A549 (cell line): ENCODE data around the gene TMEM272. TPM values are rescaled to one million over a fixed set of nuclear protein-coding genes. Genes with fewer than 3 reads are reported as not detected.

Experiments
- ATAC-seq, 2 experiments: fragments of 200-7000 bp in 1 of 2; fragments of >200 bp in 1 of 2; cut with Nextera tagmentation in 1 of 2; cut with Tn5 transposase in 1 of 2; 3 replicates each; pipeline versions ENCODE4 v1.8.0 to v1.9.1; 2018 to 2020; ENCODE audit warnings: mild to moderate bottlenecking in 1 of 2, moderate library complexity in 1 of 2
- CTCF ChIA-PET: fragments of 300-600 bp; sonication (Branson Sonifier 250); formaldehyde crosslinking; extraction: SDS; loops from one replicate; lab custom pipeline; 2021; ENCODE audit warnings: antibody characterized with exemption, inconsistent platforms; lab: Yijun Ruan, JAX
- POLR2A ChIA-PET: fragments of 350-600 bp; formaldehyde crosslinking; extraction: SDS; loops from one replicate; lab custom pipeline; 2021; ENCODE audit warnings: antibody characterized with exemption, inconsistent platforms; lab: Yijun Ruan, JAX
- DNase-seq, 2 experiments: peaks; one replicate each; pipeline versions ENCODE4 v3.0.0 to v3.0.0-alpha.2; 2011 to 2016; ENCODE audit warnings: low read depth in 1 of 2, low spot score in 1 of 2
- FAIRE-seq: peaks from 2 replicates; lab custom pipeline; 2011; peaks lifted over from hg19 to GRCh38; lab: Jason Lieb, UNC
- H3K27ac ChIP-seq, 2 experiments: fragments of >200 bp; sonication (Bioruptor Twin); formaldehyde crosslinking; 3 replicates each; pipeline ENCODE4 v1.5.1; 2016 to 2017
- H3K4me1 ChIP-seq: fragments of >200 bp; sonication (Bioruptor Twin); formaldehyde crosslinking; 3 replicates; pipeline ENCODE4 v1.6.1; 2016
- H3K4me2 ChIP-seq: fragments of >200 bp; sonication (Bioruptor Twin); formaldehyde crosslinking; 3 replicates; pipeline ENCODE4 v1.6.1; 2016
- H3K4me3 ChIP-seq: fragments of >200 bp; sonication (Bioruptor Twin); formaldehyde crosslinking; 3 replicates; pipeline ENCODE4 v1.5.1; 2016
- H3K9me3 ChIP-seq: fragments of >200 bp; sonication (Bioruptor Twin); formaldehyde crosslinking; 3 replicates; pipeline ENCODE4 v1.6.1; 2016
- EHMT2 ChIP-seq: fragments of 200-600 bp; sonication (generic); IDR thresholded peaks from 2 replicates; pipeline ENCODE4 v1.6.1; 2016; ENCODE audit warnings: antibody characterized with exemption, low read depth, mild to moderate bottlenecking, moderate library complexity
- EP300 ChIP-seq, 2 experiments: fragments of >200 bp; sonication (Bioruptor Twin); formaldehyde crosslinking; IDR thresholded peaks; 2 replicates in 1 of 2; 3 replicates in 1 of 2; pipeline ENCODE4 v1.6.1; 2016 to 2017
- FOSB ChIP-seq: fragments of 250-450 bp; sonication (Bioruptor Pico); IDR thresholded peaks from 2 replicates; pipeline ENCODE4 v1.5.0; 2020; ENCODE audit warnings: mild to moderate bottlenecking, moderate library complexity
- FOSL2 ChIP-seq, 2 experiments: fragments of 450-650 bp in 1 of 2; fragments of >200 bp in 1 of 2; sonication (Bioruptor Twin) in 1 of 2; formaldehyde crosslinking; IDR thresholded peaks; 2 replicates each; pipeline versions ENCODE4 v1.5.0 to v1.6.1; 2016 to 2020; ENCODE audit warnings: mild to moderate bottlenecking in 1 of 2, moderate library complexity in 1 of 2
- GATA3 ChIP-seq: IDR thresholded peaks from 2 replicates; pipeline ENCODE4 v1.6.1; 2012; ENCODE audit warnings: borderline replicate concordance
- HOXA7 ChIP-seq: fragments of 250-450 bp; sonication (Bioruptor Pico); IDR thresholded peaks from 2 replicates; pipeline ENCODE4 v1.5.0; 2020; ENCODE audit warnings: mild to moderate bottlenecking, moderate library complexity
- JUN ChIP-seq, 2 experiments: fragments of >200 bp; sonication (Bioruptor Twin); formaldehyde crosslinking; IDR thresholded peaks; 2 replicates in 1 of 2; 3 replicates in 1 of 2; pipeline ENCODE4 v1.6.1; 2016 to 2017
- MAZ ChIP-seq: fragments of 150-350 bp; IDR thresholded peaks from 2 replicates; pipeline ENCODE4 v1.6.1; 2014; ENCODE audit warnings: antibody characterized with exemption, low read depth, low read length, borderline replicate concordance
- POLR2AphosphoS2 ChIP-seq: conservative IDR thresholded peaks from 2 replicates; pipeline ENCODE4 v1.6.1; 2012; ENCODE audit warnings: low read length, improper control_type of control experiment, inconsistent platforms
- RFX5 ChIP-seq: fragments of 450-650 bp; IDR thresholded peaks from 2 replicates; pipeline ENCODE4 v1.7.1; 2014; ENCODE audit warnings: antibody characterized with exemption, mild to moderate bottlenecking, moderate library complexity
- SMC3 ChIP-seq: fragments of >200 bp; sonication (Bioruptor Twin); formaldehyde crosslinking; IDR thresholded peaks from 3 replicates; pipeline ENCODE4 v1.6.1; 2018; ENCODE audit warnings: inconsistent platforms
- TFCP2L1 ChIP-seq: fragments of 250-450 bp; sonication (Bioruptor Pico); IDR thresholded peaks from 2 replicates; pipeline ENCODE4 v1.5.0; 2021; ENCODE audit warnings: mild to moderate bottlenecking
- ZC3H11A ChIP-seq: fragments of 450-650 bp; IDR thresholded peaks from 2 replicates; pipeline ENCODE4 v1.6.1; 2014; ENCODE audit warnings: antibody characterized with exemption, mild to moderate bottlenecking
- WGBS: methylation state at CpG from one replicate; pipeline ENCODE4 v1.1.6; 2017; ENCODE audit errors: missing lambda C conversion rate; 5-methylcytosine and 5-hydroxymethylcytosine counted together
- polyA plus RNA-seq, 4 experiments: library from polyadenylated mRNA; depleted of rRNA in 3 of 4; stranded (reverse); fragments of >200 nt; fragmentation: RNase III in 1 of 4; extraction: RNeasy Plus Mini Kit Qiagen cat#74134 plus additional on column Dnase treatment in 1 of 4; gene quantifications; 2 replicates in 3 of 4; 3 replicates in 1 of 4; pipeline ENCODE4 v1.2.3, GENCODE V29; 2011 to 2017
- TF ChIP-seq, protein P1 (sequence below): fragments of 250-450 bp; sonication (Bioruptor Pico); IDR thresholded peaks from 2 replicates; pipeline ENCODE4 v1.5.0; 2020; ENCODE audit warnings: low read depth, mild to moderate bottlenecking, moderate library complexity
- TF ChIP-seq, protein P2 (sequence below): IDR thresholded peaks from 2 replicates; pipeline ENCODE4 v1.6.1; 2012
- TF ChIP-seq, protein P3 (sequence below): fragments of >200 bp; sonication (Bioruptor Twin); formaldehyde crosslinking; IDR thresholded peaks from 2 replicates; pipeline ENCODE4 v1.6.1; 2016
- TF ChIP-seq, protein P4 (sequence below): fragments of >200 bp; sonication (Bioruptor Twin); formaldehyde crosslinking; IDR thresholded peaks from 3 replicates; pipeline ENCODE4 v1.5.1; 2016
- TF ChIP-seq, protein P5 (sequence below): fragments of >200 bp; sonication (Bioruptor Twin); formaldehyde crosslinking; IDR thresholded peaks from 3 replicates; pipeline ENCODE4 v1.6.1; 2016
- TF ChIP-seq, protein P6 (sequence below): fragments of 150-350 bp; IDR thresholded peaks from 2 replicates; pipeline ENCODE4 v1.6.1; 2014; ENCODE audit warnings: low read depth, mild to moderate bottlenecking, low read length

Gene TMEM272
- polyA plus RNA-seq, 2 of the 4 experiments (the other 2 are of a cell fraction) = not detected

DNA sequence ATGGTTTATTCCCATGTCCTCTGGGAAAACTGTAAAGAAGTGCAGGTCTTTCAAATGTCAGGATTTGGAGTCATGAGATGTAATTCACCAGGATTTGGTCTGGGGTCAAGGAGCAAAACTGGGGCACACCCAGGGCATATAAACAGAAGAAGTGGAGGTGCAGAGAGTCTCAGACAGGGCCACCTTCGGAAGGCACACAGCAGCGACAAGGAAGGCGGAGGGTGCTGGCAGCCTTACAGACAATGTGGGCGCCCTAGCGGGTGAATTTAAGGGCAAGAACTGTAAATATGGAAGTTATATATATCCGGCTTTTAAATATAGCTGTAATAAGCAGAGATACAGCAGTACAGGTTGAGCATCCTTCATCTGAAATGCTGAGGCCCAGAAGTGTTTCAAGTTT is 72.2 kb downstream of the TMEM272 start:
- FAIRE-seq (no peak), DNase-seq (no peak)
- POLR2A ChIA-PET = no interaction called here
- WGBS = 91% methylated on average over 6 of the region's 6 CpGs
- TF ChIP-seq, protein P1, sequence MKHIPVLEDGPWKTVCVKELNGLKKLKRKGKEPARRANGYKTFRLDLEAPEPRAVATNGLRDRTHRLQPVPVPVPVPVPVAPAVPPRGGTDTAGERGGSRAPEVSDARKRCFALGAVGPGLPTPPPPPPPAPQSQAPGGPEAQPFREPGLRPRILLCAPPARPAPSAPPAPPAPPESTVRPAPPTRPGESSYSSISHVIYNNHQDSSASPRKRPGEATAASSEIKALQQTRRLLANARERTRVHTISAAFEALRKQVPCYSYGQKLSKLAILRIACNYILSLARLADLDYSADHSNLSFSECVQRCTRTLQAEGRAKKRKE (CRISPR knock-in tag) = no peak
- TF ChIP-seq ZC3H11A (no peak), SMC3 (no peak), MAZ (no peak), TFCP2L1 (CRISPR knock-in tag) (no peak), FOSB (CRISPR knock-in tag) (no peak), FOSL2 (IDR thresholded peaks at IDR 0.05) (no peak), FOSL2 (CRISPR knock-in tag; IDR thresholded peaks at IDR 0.05) (no peak), EP300 (IDR thresholded peaks at IDR 0.05) (no peak), GATA3 (no peak), JUN (IDR thresholded peaks at IDR 0.05) (no peak), HOXA7 (CRISPR knock-in tag) (no peak)
- TF ChIP-seq, protein P2, sequence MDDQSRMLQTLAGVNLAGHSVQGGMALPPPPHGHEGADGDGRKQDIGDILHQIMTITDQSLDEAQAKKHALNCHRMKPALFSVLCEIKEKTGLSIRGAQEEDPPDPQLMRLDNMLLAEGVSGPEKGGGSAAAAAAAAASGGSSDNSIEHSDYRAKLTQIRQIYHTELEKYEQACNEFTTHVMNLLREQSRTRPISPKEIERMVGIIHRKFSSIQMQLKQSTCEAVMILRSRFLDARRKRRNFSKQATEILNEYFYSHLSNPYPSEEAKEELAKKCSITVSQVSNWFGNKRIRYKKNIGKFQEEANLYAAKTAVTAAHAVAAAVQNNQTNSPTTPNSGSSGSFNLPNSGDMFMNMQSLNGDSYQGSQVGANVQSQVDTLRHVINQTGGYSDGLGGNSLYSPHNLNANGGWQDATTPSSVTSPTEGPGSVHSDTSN = no peak
- TF ChIP-seq, all 56 proteins: peak for 0
- ATAC-seq = no peak
- Histone ChIP-seq H3K4me3 (no peak overlapping the region), H3K27ac (no peak overlapping the region), H3K4me1 (no peaks in the 10 kb centered on the region), H3K4me2 (no peak overlapping the region), H3K9me3 (no peaks in the 10 kb centered on the region)
- CTCF ChIA-PET = interaction anchor here (2.4 kb wide), 1 partner anchor 9 kb away, joined by 12 read pairs; no protein-coding TSS in a partner anchor

DNA sequence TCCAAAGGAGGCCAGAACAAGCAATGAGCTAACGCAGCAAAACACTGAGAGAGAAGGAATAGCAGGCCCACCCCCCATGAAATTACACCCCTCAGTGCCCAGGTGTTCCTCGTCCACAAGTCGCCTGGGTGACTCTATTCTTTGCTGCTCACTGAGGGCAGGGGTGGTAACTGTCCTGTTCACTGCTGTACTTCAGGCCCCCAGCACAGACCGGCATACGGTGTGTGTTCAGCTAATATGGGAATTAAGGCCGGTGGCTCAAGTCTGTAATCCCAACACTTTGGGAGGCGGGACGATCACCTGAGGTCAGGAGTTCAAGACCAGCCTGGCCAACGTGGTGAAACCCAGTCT is 72.9 kb downstream of the TMEM272 start:
- no peaks in the 10 kb centered on the region for H3K4me1 ChIP-seq
- POLR2A ChIA-PET = no interaction called here
- no peak overlapping the region for H3K4me3 ChIP-seq
- ATAC-seq (no peak; a peak in 1 of 6 replicates), FAIRE-seq (no peak), DNase-seq (no peak)
- WGBS = 75% methylated on average over 7 of the region's 9 CpGs
- no peaks in the 10 kb centered on the region for H3K9me3 ChIP-seq
- CTCF ChIA-PET = interaction anchor here (2.4 kb wide), 1 partner anchor 10 kb away, joined by 12 read pairs; no protein-coding TSS in a partner anchor
- H3K4me2 ChIP-seq = no peak overlapping the region
- TF ChIP-seq, protein P3, sequence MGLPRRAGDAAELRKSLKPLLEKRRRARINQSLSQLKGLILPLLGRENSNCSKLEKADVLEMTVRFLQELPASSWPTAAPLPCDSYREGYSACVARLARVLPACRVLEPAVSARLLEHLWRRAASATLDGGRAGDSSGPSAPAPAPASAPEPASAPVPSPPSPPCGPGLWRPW = no peak
- TF ChIP-seq, protein P4, sequence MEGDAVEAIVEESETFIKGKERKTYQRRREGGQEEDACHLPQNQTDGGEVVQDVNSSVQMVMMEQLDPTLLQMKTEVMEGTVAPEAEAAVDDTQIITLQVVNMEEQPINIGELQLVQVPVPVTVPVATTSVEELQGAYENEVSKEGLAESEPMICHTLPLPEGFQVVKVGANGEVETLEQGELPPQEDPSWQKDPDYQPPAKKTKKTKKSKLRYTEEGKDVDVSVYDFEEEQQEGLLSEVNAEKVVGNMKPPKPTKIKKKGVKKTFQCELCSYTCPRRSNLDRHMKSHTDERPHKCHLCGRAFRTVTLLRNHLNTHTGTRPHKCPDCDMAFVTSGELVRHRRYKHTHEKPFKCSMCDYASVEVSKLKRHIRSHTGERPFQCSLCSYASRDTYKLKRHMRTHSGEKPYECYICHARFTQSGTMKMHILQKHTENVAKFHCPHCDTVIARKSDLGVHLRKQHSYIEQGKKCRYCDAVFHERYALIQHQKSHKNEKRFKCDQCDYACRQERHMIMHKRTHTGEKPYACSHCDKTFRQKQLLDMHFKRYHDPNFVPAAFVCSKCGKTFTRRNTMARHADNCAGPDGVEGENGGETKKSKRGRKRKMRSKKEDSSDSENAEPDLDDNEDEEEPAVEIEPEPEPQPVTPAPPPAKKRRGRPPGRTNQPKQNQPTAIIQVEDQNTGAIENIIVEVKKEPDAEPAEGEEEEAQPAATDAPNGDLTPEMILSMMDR = no peak
- no peak for TF ChIP-seq RFX5
- no peak for TF ChIP-seq EHMT2
- TF ChIP-seq, protein P5, sequence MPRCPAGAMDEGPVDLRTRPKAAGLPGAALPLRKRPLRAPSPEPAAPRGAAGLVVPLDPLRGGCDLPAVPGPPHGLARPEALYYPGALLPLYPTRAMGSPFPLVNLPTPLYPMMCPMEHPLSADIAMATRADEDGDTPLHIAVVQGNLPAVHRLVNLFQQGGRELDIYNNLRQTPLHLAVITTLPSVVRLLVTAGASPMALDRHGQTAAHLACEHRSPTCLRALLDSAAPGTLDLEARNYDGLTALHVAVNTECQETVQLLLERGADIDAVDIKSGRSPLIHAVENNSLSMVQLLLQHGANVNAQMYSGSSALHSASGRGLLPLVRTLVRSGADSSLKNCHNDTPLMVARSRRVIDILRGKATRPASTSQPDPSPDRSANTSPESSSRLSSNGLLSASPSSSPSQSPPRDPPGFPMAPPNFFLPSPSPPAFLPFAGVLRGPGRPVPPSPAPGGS = no peak
- no peak for TF ChIP-seq POLR2AphosphoS2
- TF ChIP-seq, protein P6, sequence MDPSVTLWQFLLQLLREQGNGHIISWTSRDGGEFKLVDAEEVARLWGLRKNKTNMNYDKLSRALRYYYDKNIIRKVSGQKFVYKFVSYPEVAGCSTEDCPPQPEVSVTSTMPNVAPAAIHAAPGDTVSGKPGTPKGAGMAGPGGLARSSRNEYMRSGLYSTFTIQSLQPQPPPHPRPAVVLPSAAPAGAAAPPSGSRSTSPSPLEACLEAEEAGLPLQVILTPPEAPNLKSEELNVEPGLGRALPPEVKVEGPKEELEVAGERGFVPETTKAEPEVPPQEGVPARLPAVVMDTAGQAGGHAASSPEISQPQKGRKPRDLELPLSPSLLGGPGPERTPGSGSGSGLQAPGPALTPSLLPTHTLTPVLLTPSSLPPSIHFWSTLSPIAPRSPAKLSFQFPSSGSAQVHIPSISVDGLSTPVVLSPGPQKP = no peak
- TF ChIP-seq, protein P2 = no peak
- H3K27ac ChIP-seq = no peak overlapping the region
